HG03521 (cell line): ENCODE results near the gene SFXN1.

Experiments
- ATAC-seq: cut with Tn5 transposase; IDR thresholded peaks from one replicate; pipeline ENCODE4 v1.9.1; 2021; ENCODE audit warnings: mild to moderate bottlenecking, moderate library complexity; ENCODE audit not compliant: unreplicated experiment

Gene SFXN1

DNA sequence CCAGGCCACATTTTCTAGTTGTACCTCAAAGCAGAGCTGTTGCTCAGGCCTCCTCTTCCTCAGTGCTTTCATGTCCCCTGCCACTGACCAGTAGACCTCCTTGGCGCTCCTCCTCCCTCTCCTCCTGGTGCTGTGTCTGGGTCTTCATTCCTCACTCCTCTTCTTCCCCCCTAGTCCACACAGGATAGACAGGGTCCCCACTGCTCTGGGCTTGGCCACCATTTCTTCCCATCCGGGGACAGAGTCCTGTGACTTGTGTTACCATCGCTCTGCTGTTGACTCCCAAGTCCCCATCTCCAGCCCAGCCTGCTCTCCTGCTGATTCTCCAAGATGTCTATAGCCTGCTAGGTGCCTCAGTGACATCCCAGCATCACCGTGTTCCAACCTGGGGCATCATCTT, 91.3 kb downstream of the SFXN1 start:
- no peak for ATAC-seq

GRCh38 chr5:175572886-175573285, 94.5 kb downstream of the SFXN1 start:
- no peak for ATAC-seq

- no peak for ATAC-seq
Observed at GRCh38 chr5:175573493-175574269, 95.3 kb downstream of the SFXN1 start.

- ATAC-seq, result no peak
Observed at GRCh38 chr5:175575301-175575700, 96.9 kb downstream of the SFXN1 start.

- ATAC-seq, result no peak
Observed at GRCh38 chr5:175576096-175576495, 97.7 kb downstream of the SFXN1 start.

DNA sequence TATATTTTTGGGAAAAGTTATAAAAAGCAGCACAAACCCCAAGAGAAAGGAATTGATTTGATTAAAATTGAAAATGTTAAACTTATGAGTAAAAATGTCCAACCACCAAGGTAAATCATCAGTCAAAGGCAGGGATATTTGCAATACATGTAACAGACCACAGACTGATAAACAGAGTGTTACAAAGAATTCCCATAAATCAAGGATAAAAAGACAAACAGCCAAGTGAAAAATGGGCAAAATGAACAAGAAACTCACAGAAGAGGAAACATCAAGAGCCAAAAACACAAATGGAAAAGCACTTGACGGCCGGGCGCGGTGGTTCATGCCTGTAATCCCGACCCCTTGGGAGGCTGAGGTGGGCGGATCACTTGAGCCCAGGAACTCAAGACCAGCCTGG, 98.2 kb downstream of the SFXN1 start:
- ATAC-seq, result no peak
